ENCODE results near the gene FANCD2OS.
A peak's percentile ranks its signal among the peaks of the same experiment; 100 is the strongest.
"Not testable (repeated sequence)": the region's sequence is repeated elsewhere in the genome, so short reads cannot be mapped to it uniquely, and the experiment has no call there.

The FANCD2OS gene

GRCh38 chr3:10108091-10108490 lies at the start of gene FANCD2OS:
Gene FANCD2OS (minus strand): TSS chr3:10108255. CDS start chr3:10104774, 3,481 bp downstream.
- no peak for DNase-seq

- DNase-seq = no peak
Measured at GRCh38 chr3:10157031-10157430, 49.0 kb upstream of the FANCD2OS start.

- DNase-seq = no peak
Measured at GRCh38 chr3:10155658-10156057, 47.6 kb upstream of the FANCD2OS start.

- no peak for DNase-seq
Measured at GRCh38 chr3:10155123-10155472, 47.0 kb upstream of the FANCD2OS start.

- DNase-seq = no peak
Measured at GRCh38 chr3:10154335-10155122, 46.5 kb upstream of the FANCD2OS start.

- no peak for DNase-seq
Measured at GRCh38 chr3:10150987-10151386, 42.9 kb upstream of the FANCD2OS start.

GRCh38 chr3:10149226-10149625 lies 41.2 kb upstream of the FANCD2OS start:
- no peak for DNase-seq

GRCh38 chr3:10145685-10146084 lies 37.6 kb upstream of the FANCD2OS start:
- no peak for DNase-seq

- peak; percentile 60 for DNase-seq
Measured at GRCh38 chr3:10142707-10143560, 34.9 kb upstream of the FANCD2OS start.

GRCh38 chr3:10140996-10141546 lies 33.0 kb upstream of the FANCD2OS start:
- no peak for DNase-seq

- DNase-seq = no peak
Measured at GRCh38 chr3:10137178-10137577, 29.1 kb upstream of the FANCD2OS start.

GRCh38 chr3:10136426-10137005 lies 28.5 kb upstream of the FANCD2OS start:
- no peak for DNase-seq

GRCh38 chr3:10135872-10136271 lies 27.8 kb upstream of the FANCD2OS start:
- DNase-seq = not testable (repeated sequence)

GRCh38 chr3:10122724-10123123 lies 14.7 kb upstream of the FANCD2OS start:
- DNase-seq = no peak

GRCh38 chr3:10121064-10121463 lies 13.0 kb upstream of the FANCD2OS start:
- no peak for DNase-seq

- no peak for DNase-seq
Measured at GRCh38 chr3:10119376-10119775, 11.3 kb upstream of the FANCD2OS start.

GRCh38 chr3:10116928-10117327 lies 8.9 kb upstream of the FANCD2OS start:
- DNase-seq = no peak

GRCh38 chr3:10116138-10116460 lies 8.0 kb upstream of the FANCD2OS start:
- peak; percentile 50 for DNase-seq

- DNase-seq = peak; percentile 97
Measured at GRCh38 chr3:10115326-10116137, 7.5 kb upstream of the FANCD2OS start, which contains the start of gene BRK1. Gene BRK1 (plus strand): TSS chr3:10115675. CDS start chr3:10115702, 27 bp downstream.

GRCh38 chr3:10106919-10107318 lies 1.1 kb downstream of the FANCD2OS start:
- DNase-seq = no peak

GRCh38 chr3:10099041-10099440 lies 9.0 kb downstream of the FANCD2OS start:
- DNase-seq = no peak

- no peak for DNase-seq
Measured at GRCh38 chr3:10093678-10094077, 14.4 kb downstream of the FANCD2OS start.

GRCh38 chr3:10091387-10091786 lies 16.7 kb downstream of the FANCD2OS start:
- not testable (repeated sequence) for DNase-seq
